Osteoblast (primary cell): Measurements from ENCODE around the gene BCAS3. TPM values are rescaled to one million over a fixed set of nuclear protein-coding genes. Genes with fewer than 3 reads are reported as not detected.
"Not testable (repeated sequence)": the region's sequence is repeated elsewhere in the genome, so short reads cannot be mapped to it uniquely, and the experiment has no call there.

Source experiments
- DNase-seq: peaks from one replicate; pipeline ENCODE4 v3.0.0; 2011; ENCODE audit warnings: low spot score, mixed read lengths; ENCODE audit not compliant: insufficient read length; ENCODE audit errors: missing footprints
- H2AFZ ChIP-seq: 2 replicates; pipeline ENCODE4 v1.6.0; 2011; ENCODE audit warnings: mild to moderate bottlenecking, low read length
- H3K27ac ChIP-seq: 2 replicates; pipeline ENCODE4 v1.5.1; 2011; ENCODE audit warnings: mild to moderate bottlenecking, low read depth, low read length, moderate library complexity
- H3K27me3 ChIP-seq: 2 replicates; pipeline ENCODE4 v1.6.0; 2012; ENCODE audit warnings: mild to moderate bottlenecking, control low read depth, inconsistent platforms, low read length, moderate library complexity; ENCODE audit not compliant: insufficient read depth
- H3K36me3 ChIP-seq: 2 replicates; pipeline ENCODE4 v1.5.1; 2011; ENCODE audit warnings: mild to moderate bottlenecking, low read length, control low read depth, moderate library complexity; ENCODE audit not compliant: insufficient read depth
- H3K4me1 ChIP-seq: 2 replicates; pipeline ENCODE4 v1.5.1; 2011; ENCODE audit warnings: mild to moderate bottlenecking, low read length, control low read depth, moderate library complexity; ENCODE audit not compliant: insufficient read depth
- H3K4me2 ChIP-seq: 2 replicates; pipeline ENCODE4 v1.6.0; 2011; ENCODE audit warnings: mild to moderate bottlenecking, low read length; ENCODE audit not compliant: insufficient read depth
- H3K4me3 ChIP-seq: fragments of 200-600 bp; sonication (generic); 3 replicates; pipeline ENCODE4 v1.5.1; 2012; ENCODE audit warnings: mild to moderate bottlenecking, low read length, inconsistent platforms; ENCODE audit not compliant: insufficient read depth
- H3K79me2 ChIP-seq: 2 replicates; pipeline ENCODE4 v1.6.0; 2012; ENCODE audit warnings: mild to moderate bottlenecking, low read length, control low read depth, inconsistent platforms; ENCODE audit not compliant: insufficient read depth
- H3K9me3 ChIP-seq: 2 replicates; pipeline ENCODE4 v1.5.1; 2011; ENCODE audit warnings: low read depth, low read length, control low read depth
- H4K20me1 ChIP-seq: 2 replicates; pipeline ENCODE4 v1.6.0; 2012; ENCODE audit warnings: mild to moderate bottlenecking, low read length, control low read depth; ENCODE audit not compliant: insufficient read depth
- total RNA-seq: library from RNA; depleted of rRNA; stranded (reverse); fragments of >200 nt; gene quantifications from 2 replicates; pipeline ENCODE4 v1.2.3, GENCODE V29; 2012
- TF ChIP-seq, protein P1 (sequence below): IDR thresholded peaks from 2 replicates; pipeline ENCODE4 v1.5.1; 2011; ENCODE audit warnings: mild to moderate bottlenecking, low read depth, low read length, moderate library complexity; ENCODE audit errors: extremely low read depth

The BCAS3 gene
- total RNA-seq, 1 donor = 31.5 TPM

DNA sequence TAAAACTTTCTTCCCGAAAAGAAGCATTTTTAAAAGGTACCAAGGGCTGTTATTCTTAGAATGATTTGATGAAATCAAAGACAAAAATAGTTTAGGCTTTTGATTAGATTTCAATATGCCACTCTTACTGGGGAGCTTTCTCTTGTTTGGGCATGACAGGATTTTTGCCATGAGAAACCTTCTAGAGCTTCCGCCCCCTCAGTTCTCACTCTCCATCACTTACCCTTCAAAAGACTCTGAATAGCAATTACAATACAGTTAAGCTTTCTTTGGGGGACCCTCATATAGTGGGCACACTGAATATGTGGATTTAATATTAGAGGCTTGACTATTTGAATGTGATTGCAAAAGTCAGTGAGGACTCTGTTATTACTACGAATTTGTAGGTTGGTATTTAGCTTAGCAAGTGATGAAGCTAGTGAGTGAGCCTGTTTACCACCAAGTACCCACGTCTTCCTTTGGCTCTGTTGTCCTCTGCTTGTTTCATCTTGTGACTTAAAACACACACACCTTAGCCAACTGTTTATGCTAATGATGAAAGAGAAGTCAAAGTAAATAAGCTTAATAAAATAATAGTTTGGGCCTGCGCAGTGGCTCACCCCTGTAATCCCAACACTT, 563.3 kb downstream of the BCAS3 start:
- Histone ChIP-seq H3K27ac (no peak overlapping the region), H4K20me1 (no peaks in the 10 kb centered on the region), H3K4me3 (no peak overlapping the region), H3K4me1 (peaks cover 8% of the 10 kb centered on the region), H3K27me3 (no peaks in the 10 kb centered on the region), H3K4me2 (no peak overlapping the region), H3K79me2 (no peaks in the 10 kb centered on the region), H2AFZ (no peak overlapping the region), H3K9me3 (peaks cover 2% of the 10 kb centered on the region), H3K36me3 (no peaks in the 10 kb centered on the region)
- no peak for DNase-seq
- TF ChIP-seq, protein P1, sequence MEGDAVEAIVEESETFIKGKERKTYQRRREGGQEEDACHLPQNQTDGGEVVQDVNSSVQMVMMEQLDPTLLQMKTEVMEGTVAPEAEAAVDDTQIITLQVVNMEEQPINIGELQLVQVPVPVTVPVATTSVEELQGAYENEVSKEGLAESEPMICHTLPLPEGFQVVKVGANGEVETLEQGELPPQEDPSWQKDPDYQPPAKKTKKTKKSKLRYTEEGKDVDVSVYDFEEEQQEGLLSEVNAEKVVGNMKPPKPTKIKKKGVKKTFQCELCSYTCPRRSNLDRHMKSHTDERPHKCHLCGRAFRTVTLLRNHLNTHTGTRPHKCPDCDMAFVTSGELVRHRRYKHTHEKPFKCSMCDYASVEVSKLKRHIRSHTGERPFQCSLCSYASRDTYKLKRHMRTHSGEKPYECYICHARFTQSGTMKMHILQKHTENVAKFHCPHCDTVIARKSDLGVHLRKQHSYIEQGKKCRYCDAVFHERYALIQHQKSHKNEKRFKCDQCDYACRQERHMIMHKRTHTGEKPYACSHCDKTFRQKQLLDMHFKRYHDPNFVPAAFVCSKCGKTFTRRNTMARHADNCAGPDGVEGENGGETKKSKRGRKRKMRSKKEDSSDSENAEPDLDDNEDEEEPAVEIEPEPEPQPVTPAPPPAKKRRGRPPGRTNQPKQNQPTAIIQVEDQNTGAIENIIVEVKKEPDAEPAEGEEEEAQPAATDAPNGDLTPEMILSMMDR = no peak

DNA sequence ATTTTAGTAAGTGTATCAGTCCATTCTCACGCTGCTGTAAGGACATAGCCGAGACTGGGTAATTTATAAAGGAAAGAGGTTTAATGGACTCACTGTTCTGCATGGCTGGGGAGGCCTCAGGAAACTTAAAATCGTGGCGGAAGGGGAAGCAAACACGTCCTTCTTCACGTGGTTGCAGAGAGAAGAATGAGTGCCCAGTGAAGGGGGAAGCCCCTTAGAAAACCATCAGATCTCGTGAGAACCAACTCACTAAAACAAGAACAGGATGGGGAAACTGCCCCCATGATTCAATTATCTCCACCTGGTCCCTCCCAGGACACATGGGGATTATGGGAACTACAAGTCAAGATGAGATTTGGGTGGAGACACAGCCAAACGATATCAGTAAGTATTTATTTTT, 567.3 kb downstream of the BCAS3 start:
- not testable (repeated sequence) for H3K4me3 ChIP-seq, H2AFZ ChIP-seq, H4K20me1 ChIP-seq, H3K4me2 ChIP-seq, H3K9me3 ChIP-seq, H3K27ac ChIP-seq, H3K79me2 ChIP-seq, DNase-seq, H3K27me3 ChIP-seq, H3K36me3 ChIP-seq
- peaks cover 16% of the 10 kb centered on the region for H3K4me1 ChIP-seq

DNA sequence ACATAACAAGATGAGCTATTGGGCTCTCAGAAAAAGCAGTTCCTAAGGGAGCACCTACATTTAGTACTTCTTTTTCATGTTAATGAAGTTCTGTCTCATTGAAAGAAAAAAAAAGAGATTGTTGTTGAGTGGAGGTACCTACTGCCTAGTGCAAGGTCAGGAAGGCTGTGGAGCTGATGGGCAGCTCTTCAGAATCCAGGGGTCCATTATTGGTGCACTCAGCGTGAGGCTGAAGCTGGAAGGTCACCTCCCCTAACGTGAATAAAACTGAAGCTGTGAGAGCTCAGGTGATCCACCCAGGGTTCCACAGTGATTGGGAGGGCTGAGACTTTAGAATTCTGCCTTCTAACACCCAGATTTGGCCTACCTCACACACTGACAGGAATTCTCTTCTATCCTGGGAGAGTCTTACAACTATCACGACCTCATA, 568.1 kb downstream of the BCAS3 start:
- TF ChIP-seq, protein P1 = no peak
- H3K4me1 ChIP-seq = peaks cover 23% of the 10 kb centered on the region
- H3K4me3 ChIP-seq = no peak overlapping the region
- H3K79me2 ChIP-seq = no peaks in the 10 kb centered on the region
- no peak for DNase-seq
- H2AFZ ChIP-seq = no peak overlapping the region
- H3K27me3 ChIP-seq = no peaks in the 10 kb centered on the region
- no peaks in the 10 kb centered on the region for H4K20me1 ChIP-seq
- H3K4me2 ChIP-seq = no peak overlapping the region
- H3K27ac ChIP-seq = no peak overlapping the region
- no peaks in the 10 kb centered on the region for H3K9me3 ChIP-seq
- H3K36me3 ChIP-seq = no peaks in the 10 kb centered on the region

DNA sequence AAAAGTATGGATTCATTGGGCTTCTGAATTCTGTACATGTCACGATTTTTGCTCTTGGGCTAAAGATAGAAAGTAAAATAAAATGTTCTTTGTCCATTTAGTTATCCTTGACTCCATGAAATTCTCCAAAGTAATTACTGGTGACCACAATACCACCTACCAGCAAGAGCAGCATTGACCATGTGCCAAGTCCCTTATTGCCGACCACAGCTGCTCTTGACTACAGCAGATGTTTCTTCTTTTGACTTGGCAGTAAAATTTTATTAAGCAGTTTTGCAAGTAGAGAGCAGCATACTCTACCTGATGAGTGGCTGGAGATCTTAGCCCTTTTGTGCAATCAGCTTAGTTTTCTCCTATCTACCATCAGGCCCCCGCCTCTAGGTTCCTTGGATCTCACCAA, 569.8 kb downstream of the BCAS3 start:
- no peak overlapping the region for H3K4me2 ChIP-seq
- no peaks in the 10 kb centered on the region for H3K27me3 ChIP-seq
- no peak overlapping the region for H3K4me3 ChIP-seq
- DNase-seq = peak; percentile 8
- TF ChIP-seq, protein P1 = no peak
- peaks cover 38% of the 10 kb centered on the region for H3K4me1 ChIP-seq
- H3K9me3 ChIP-seq = no peaks in the 10 kb centered on the region
- H4K20me1 ChIP-seq = no peaks in the 10 kb centered on the region
- H3K27ac ChIP-seq = peak overlapping the region; percentile 35
- peak overlapping the region; percentile 21 for H2AFZ ChIP-seq
- no peaks in the 10 kb centered on the region for H3K36me3 ChIP-seq
- no peaks in the 10 kb centered on the region for H3K79me2 ChIP-seq
